Ishikawa (cell line): Measurements from ENCODE around the gene ARHGAP19.

ENCODE experiments used
- EP300 ChIP-seq: IDR thresholded peaks from 2 replicates; pipeline ENCODE4 v1.6.1; 2012; ENCODE audit warnings: borderline replicate concordance
- FOXM1 ChIP-seq: IDR thresholded peaks from 2 replicates; pipeline ENCODE4 v1.6.1; 2012; ENCODE audit warnings: low read depth, borderline replicate concordance
- RAD21 ChIP-seq: IDR thresholded peaks from 2 replicates; pipeline ENCODE4 v1.6.1; 2012; ENCODE audit warnings: low read depth
- TCF12 ChIP-seq: IDR thresholded peaks from 2 replicates; pipeline ENCODE4 v1.6.1; 2012; ENCODE audit warnings: low read depth
- TEAD4 ChIP-seq: IDR thresholded peaks from 2 replicates; pipeline ENCODE4 v1.6.1; 2012
- ZBTB7A ChIP-seq: IDR thresholded peaks from 2 replicates; pipeline ENCODE4 v1.6.1; 2012; ENCODE audit warnings: low read depth
- TF ChIP-seq, protein P1 (sequence below): IDR thresholded peaks from 2 replicates; pipeline ENCODE4 v1.6.1; 2012
- TF ChIP-seq, protein P2 (sequence below): IDR thresholded peaks from 2 replicates; pipeline ENCODE4 v1.6.1; 2012

DNA sequence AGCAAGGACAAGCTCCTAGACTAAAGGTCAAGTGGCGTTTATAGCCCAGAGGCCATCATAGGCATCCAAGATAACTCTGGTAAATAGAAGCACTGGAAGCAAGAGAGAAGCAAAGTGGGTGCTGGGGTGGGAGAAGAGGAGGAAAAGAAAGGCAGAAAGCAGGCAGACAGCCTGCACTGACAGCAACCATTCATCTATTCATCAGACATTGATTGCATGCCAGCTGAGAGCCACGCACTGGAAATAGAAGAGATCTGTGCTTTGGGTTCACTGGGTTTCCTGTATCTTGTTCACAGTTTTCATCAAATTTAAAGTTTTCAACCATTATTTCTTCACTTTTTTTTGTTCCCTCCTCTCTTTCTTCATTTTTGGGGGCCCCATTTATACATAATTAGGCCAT lies 102.0 kb downstream of the ARHGAP19 start:
- TF ChIP-seq TEAD4 (no peak), TCF12 (no peak), ZBTB7A (no peak), RAD21 (no peak), EP300 (no peak), FOXM1 (no peak)
- TF ChIP-seq, protein P1, sequence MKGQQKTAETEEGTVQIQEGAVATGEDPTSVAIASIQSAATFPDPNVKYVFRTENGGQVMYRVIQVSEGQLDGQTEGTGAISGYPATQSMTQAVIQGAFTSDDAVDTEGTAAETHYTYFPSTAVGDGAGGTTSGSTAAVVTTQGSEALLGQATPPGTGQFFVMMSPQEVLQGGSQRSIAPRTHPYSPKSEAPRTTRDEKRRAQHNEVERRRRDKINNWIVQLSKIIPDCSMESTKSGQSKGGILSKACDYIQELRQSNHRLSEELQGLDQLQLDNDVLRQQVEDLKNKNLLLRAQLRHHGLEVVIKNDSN: no peak
- TF ChIP-seq, protein P2, sequence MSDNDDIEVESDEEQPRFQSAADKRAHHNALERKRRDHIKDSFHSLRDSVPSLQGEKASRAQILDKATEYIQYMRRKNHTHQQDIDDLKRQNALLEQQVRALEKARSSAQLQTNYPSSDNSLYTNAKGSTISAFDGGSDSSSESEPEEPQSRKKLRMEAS: no peak
